B cell (primary cell): ENCODE results near the gene CDC42BPG.
"Not testable (repeated sequence)": the region's sequence is repeated elsewhere in the genome, so short reads cannot be mapped to it uniquely, and the experiment has no call there.

Experiments used
- CTCF ChIP-seq: fragments of 200-600 bp; IDR thresholded peaks from one replicate; pipeline ENCODE4 v1.8.0; 2022; ENCODE audit warnings: antibody characterized with exemption, mild to moderate bottlenecking
- EZH2 ChIP-seq: IDR thresholded peaks from 2 replicates; pipeline ENCODE4 v1.6.1; 2012; ENCODE audit warnings: borderline replicate concordance, low read depth, mild to moderate bottlenecking, moderate library complexity, low read length; ENCODE audit not compliant: insufficient read depth, poor library complexity, severe bottlenecking

DNA sequence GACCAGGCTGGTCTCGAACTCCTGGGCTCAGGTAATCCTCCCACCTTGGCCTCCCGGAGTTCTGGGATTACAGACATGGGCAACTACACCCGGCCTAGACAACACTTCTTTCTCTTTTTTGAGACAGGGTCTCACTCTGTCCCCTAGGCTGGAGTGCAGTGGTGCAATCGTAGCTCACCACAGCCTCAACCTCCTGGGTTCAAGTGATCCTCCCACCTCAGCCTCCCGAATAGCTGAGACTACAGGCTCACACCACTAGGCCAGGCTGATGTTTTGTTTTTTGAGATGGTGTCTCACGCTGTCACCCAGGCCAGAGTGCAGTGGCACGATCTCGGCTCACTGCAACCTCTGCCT is 1.3 kb upstream of the CDC42BPG start:
- TF ChIP-seq CTCF, EZH2: not testable (repeated sequence)
